ENCODE data around the gene SIGLEC15.

Gene SIGLEC15

GRCh38 chr18:45879681-45880655 is 54.5 kb downstream of the SIGLEC15 start:
- TF ChIP-seq CTCF (IDR thresholded peaks at IDR 0.05; ENCODE audit: borderline replicate concordance, insufficient read depth, low read depth, low read length): peak; percentile 100
- no peak overlapping the region for H3K4me3 ChIP-seq (ENCODE audit: low read depth, low read length)

GRCh38 chr18:45880876-45881558 is 55.5 kb downstream of the SIGLEC15 start:
- H3K4me3 ChIP-seq (ENCODE audit: low read depth, low read length): no peak overlapping the region
- TF ChIP-seq CTCF (IDR thresholded peaks at IDR 0.05; ENCODE audit: borderline replicate concordance, insufficient read depth, low read depth, low read length): no peak

GRCh38 chr18:45887585-45887984 is 62.1 kb downstream of the SIGLEC15 start:
- no peak overlapping the region for H3K4me3 ChIP-seq (ENCODE audit: low read depth, low read length)
- TF ChIP-seq CTCF (IDR thresholded peaks at IDR 0.05; ENCODE audit: borderline replicate concordance, insufficient read depth, low read depth, low read length): no peak

- H3K4me3 ChIP-seq (ENCODE audit: low read depth, low read length): no peak overlapping the region
- TF ChIP-seq CTCF (IDR thresholded peaks at IDR 0.05; ENCODE audit: borderline replicate concordance, insufficient read depth, low read depth, low read length): no peak
Measured at GRCh38 chr18:45889419-45890064, 64.1 kb downstream of the SIGLEC15 start.

GRCh38 chr18:45890606-45891005 is 65.1 kb downstream of the SIGLEC15 start:
- H3K4me3 ChIP-seq (ENCODE audit: low read depth, low read length): no peak overlapping the region
- no peak for TF ChIP-seq CTCF (IDR thresholded peaks at IDR 0.05; ENCODE audit: borderline replicate concordance, insufficient read depth, low read depth, low read length)

GRCh38 chr18:45891806-45892205 is 66.3 kb downstream of the SIGLEC15 start:
- no peak for TF ChIP-seq CTCF (IDR thresholded peaks at IDR 0.05; ENCODE audit: borderline replicate concordance, insufficient read depth, low read depth, low read length)
- H3K4me3 ChIP-seq (ENCODE audit: low read depth, low read length): no peak overlapping the region
